SK-N-MC (cell line): Measurements from ENCODE around the gene ZNF135.

Experiments
- EZH2 ChIP-seq: fragments of 200-600 bp; sonication (generic); IDR thresholded peaks from one replicate; pipeline ENCODE4 v1.6.1; 2017; ENCODE audit warnings: antibody characterized with exemption
- POLR2AphosphoS5 ChIP-seq: IDR thresholded peaks from 2 replicates; pipeline ENCODE4 v1.6.1; 2012; ENCODE audit warnings: mild to moderate bottlenecking, low read depth, low read length, borderline replicate concordance

- TF ChIP-seq POLR2AphosphoS5 (no peak), EZH2 (no peak)
These were observed 6.8 kb upstream of the ZNF135 start for GRCh38 chr19:58052256-58052655.
